ENCODE data around the gene RNF130.

The RNF130 gene

DNA sequence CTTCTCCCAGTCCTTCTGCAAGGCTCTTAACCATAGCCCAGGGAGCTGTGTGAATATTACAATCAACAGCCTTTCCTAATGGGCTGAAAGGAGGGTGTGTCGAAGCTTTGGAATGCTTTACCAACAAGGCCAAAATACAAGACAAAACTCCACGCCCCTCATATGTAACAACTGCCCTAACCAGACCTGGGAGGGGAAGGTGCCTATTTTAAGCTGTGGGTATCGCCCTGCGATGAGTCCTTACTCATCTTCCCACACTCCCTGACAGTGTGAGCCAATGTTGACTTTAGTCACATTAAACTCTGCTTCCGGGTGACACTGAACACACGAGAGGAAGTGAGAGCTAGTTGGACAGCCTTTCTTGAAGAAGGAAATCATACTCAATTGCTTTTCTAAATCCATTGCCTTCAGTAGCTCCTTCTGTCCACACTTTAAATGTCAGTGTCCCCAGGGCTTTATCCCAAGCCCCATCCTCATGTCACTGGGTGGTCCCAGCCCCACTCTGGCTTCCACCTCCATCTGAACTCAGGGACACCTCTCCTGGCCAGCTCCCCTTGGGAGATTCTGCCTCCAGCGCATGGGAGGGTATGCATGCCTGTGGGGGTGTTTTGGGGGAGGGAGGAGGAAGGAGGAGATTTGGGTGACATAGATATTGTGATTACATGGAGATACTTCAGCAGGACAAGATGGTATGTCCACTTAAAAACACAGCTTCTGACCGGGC, 157.4 kb downstream of the RNF130 start:
- H3K4me3 Mint-ChIP-seq, result no peak overlapping the region
- peaks cover 2% of the 10 kb centered on the region for H3K36me3 Mint-ChIP-seq (ENCODE audit: insufficient read depth)
- ATAC-seq (replicated peaks; ENCODE audit: extremely low read depth, poor library complexity, severe bottlenecking) (no peak), DNase-seq (ENCODE audit: low spot score in 2 of 2) (no peak)
- peaks cover 6% of the 10 kb centered on the region for H3K4me1 Mint-ChIP-seq
- H3K9me3 Mint-ChIP-seq, result no peaks in the 10 kb centered on the region
- no peak overlapping the region for H3K27ac Mint-ChIP-seq (ENCODE audit: low read depth)
- peaks cover 10% of the 10 kb centered on the region for H3K27me3 Mint-ChIP-seq

DNA sequence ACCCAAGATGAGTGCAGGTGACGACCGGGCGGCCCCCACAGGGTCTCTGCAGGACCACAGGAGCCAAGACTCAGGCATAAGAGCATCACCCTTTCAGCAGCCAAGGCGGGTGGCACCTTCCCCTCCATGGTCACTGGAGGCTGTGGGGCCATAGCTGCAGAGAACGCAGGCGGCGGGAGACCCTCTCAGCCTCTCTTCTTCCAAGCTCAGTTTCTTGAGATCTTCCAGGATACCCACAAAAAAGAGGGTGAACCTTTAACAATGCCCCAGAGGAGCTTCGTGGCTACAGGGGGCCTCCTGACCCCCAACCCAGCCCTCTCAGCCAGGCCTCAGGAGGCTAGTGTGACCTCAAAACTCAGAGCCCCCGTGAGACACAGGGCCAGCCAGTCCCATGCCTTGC, 158.1 kb downstream of the RNF130 start:
- Mint-ChIP-seq H3K4me1 (peaks cover 6% of the 10 kb centered on the region), H3K27me3 (peaks cover 10% of the 10 kb centered on the region)

DNA sequence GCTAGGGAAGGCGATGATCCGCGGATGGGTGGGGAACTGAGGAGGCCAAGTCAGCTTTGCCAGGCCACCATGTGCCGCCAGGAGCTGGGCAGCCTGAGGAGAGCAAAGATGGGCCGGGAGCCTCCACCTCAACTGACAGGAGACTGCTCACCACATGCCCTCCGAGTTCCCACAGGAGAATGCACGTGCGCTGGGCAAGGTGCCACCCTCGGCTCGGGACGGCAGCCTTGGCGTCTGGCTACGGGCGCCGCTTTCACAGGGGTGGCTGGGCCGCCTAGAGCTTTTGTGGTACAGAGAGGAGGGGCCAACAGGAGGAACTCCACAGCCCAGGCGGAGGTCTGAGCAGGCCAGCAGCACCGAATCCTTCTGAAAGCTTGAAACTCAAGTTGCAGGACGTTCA, 158.6 kb downstream of the RNF130 start:
- Mint-ChIP-seq H3K9me3 (no peaks in the 10 kb centered on the region), H3K4me3 (no peak overlapping the region), H3K27me3 (peaks cover 10% of the 10 kb centered on the region), H3K27ac (ENCODE audit: low read depth) (no peak overlapping the region), H3K36me3 (ENCODE audit: insufficient read depth) (peaks cover 2% of the 10 kb centered on the region), H3K4me1 (peaks cover 6% of the 10 kb centered on the region)
- ATAC-seq (replicated peaks; ENCODE audit: extremely low read depth, poor library complexity, severe bottlenecking) (no peak), DNase-seq (ENCODE audit: low spot score in 2 of 2) (no peak)

More for the DNA sequence above, 158.1 kb downstream of the RNF130 start:
- ATAC-seq (replicated peaks; ENCODE audit: extremely low read depth, poor library complexity, severe bottlenecking) (no peak), DNase-seq (ENCODE audit: low spot score in 2 of 2) (no peak)
- no peak overlapping the region for H3K4me3 Mint-ChIP-seq
- H3K36me3 Mint-ChIP-seq (ENCODE audit: insufficient read depth), result peaks cover 2% of the 10 kb centered on the region
- no peak overlapping the region for H3K27ac Mint-ChIP-seq (ENCODE audit: low read depth)
- H3K9me3 Mint-ChIP-seq, result no peaks in the 10 kb centered on the region

DNA sequence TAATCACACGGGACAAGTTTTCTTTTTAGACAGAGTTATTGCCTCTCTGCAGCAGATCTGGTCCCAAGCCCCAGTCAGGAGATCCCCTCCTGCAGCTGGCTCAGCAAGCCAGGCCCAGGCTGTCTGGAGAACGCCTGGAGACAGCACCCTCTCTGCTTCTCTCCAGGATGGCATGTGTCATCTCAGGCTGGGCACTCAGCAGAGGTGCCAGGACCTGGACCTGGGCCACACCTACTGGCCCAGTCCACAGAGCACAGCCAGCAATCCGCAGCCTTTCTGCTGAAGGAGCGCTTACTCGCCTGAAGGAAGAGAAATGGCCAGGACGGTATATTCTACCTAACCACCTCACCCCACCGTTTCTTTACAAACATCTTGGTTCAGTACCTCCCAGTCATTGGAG, 159.2 kb downstream of the RNF130 start:
- DNase-seq (ENCODE audit: low spot score in 2 of 2) (no peak), ATAC-seq (replicated peaks; ENCODE audit: extremely low read depth, poor library complexity, severe bottlenecking) (no peak)
- peaks cover 10% of the 10 kb centered on the region for H3K27me3 Mint-ChIP-seq
- no peak overlapping the region for H3K4me3 Mint-ChIP-seq
- peaks cover 2% of the 10 kb centered on the region for H3K36me3 Mint-ChIP-seq (ENCODE audit: insufficient read depth)
- H3K27ac Mint-ChIP-seq (ENCODE audit: low read depth), result no peak overlapping the region
- H3K4me1 Mint-ChIP-seq, result peaks cover 6% of the 10 kb centered on the region
- H3K9me3 Mint-ChIP-seq, result no peaks in the 10 kb centered on the region

DNA sequence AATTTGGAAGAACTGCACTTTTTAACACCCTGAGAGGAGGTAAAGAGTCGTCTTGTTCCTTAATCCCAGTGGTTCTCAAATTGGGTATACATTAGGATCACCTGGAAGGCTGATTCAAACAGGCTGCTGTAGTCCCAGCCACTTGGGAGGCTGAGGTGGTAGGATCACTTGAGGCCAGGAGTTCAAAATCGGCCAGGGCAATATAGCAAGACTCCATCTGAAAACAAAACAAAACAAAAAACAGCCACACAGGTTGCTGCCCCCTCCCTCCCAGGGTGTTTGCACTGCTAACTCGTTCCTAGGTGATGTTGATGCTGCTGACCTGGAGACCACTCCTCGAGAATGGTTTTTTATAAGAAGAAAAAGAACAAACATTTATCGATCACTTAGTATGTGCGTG, 162.3 kb downstream of the RNF130 start:
- DNase-seq (ENCODE audit: low spot score in 2 of 2) (no peak), ATAC-seq (replicated peaks; ENCODE audit: extremely low read depth, poor library complexity, severe bottlenecking) (no peak)
- Mint-ChIP-seq H3K27me3 (no peaks in the 10 kb centered on the region), H3K27ac (ENCODE audit: low read depth) (no peak overlapping the region), H3K4me1 (peaks cover 7% of the 10 kb centered on the region), H3K4me3 (peak overlapping the region; percentile 36), H3K36me3 (ENCODE audit: insufficient read depth) (peaks cover 6% of the 10 kb centered on the region), H3K9me3 (no peaks in the 10 kb centered on the region)

DNA sequence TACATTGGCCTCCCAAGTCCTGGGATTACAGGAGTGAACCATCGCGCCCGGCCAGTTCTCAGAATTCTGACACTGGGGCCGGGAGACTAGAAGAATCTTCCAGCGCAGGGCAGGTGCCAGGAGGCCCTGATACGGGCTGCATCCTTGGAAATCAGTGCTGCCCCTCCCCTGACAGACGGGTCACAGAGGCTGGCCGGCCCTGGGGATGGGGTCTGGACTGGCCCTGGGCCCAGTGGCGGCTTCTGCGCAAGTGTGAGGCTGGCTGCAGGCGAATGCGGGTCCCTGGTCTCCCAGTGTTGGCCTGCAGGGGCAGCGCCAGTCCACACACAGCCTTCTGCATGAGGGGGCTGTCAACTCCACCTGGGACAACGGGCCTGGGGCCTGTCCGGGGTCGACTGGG, 163.0 kb downstream of the RNF130 start:
- Mint-ChIP-seq H3K9me3 (no peaks in the 10 kb centered on the region), H3K4me1 (peaks cover 7% of the 10 kb centered on the region), H3K27me3 (no peaks in the 10 kb centered on the region), H3K36me3 (ENCODE audit: insufficient read depth) (peaks cover 8% of the 10 kb centered on the region), H3K4me3 (peak overlapping the region; percentile 72), H3K27ac (ENCODE audit: low read depth) (no peak overlapping the region)
- DNase-seq (ENCODE audit: low spot score in 2 of 2) (no peak), ATAC-seq (replicated peaks; ENCODE audit: extremely low read depth, poor library complexity, severe bottlenecking) (no peak)

DNA sequence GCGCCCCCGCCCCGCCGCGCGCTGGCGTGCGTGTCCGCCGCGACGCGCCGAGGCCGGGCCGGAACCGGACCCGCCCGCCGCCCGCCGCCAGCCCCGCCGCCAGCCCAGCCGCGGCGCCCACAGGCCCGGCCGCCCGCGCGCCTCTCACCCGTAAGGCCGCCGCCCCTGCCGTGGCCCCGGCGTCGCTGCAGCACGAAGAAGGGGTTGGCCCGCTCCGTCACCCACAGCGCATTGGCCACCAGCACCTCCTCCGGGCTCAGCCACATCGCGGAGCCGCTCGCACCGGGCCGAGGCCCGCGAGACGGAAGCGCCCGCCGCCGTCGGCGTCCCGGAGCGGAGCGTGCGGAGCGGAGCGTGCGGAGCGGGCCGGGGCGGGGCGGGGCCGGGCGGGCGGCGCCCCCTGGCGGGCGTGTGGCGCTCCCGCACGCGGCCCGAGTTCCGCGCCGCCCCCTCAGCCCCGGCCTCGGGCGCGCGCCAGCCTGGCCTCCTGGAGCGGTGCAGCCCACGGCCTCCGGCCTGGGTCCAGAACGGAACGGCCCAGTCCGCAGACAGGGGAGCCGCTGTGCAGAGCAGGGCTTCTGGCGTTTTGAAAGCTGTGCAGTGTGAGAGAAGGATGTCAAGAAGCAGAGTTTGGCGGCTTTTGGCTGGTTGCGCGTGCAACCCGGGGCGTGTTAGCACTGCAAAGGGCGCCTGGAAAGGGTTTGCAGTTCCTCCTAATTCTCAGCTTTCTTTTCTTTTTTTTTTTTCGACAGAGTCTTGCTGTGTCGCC, 163.8 kb downstream of the RNF130 start, which contains the start of gene TBC1D9B:
Gene TBC1D9B (minus strand): TSS at position 342 of the 769 bp plus-strand sequence. CDS start 76 bp downstream, at position 266.
- Mint-ChIP-seq H3K36me3 (ENCODE audit: insufficient read depth) (peaks cover 11% of the 10 kb centered on the region), H3K27ac (ENCODE audit: low read depth) (peak within 1 kb of the TSS; percentile 69), H3K4me1 (peaks cover 9% of the 10 kb centered on the region), H3K27me3 (no peaks in the 10 kb centered on the region), H3K9me3 (no peaks in the 10 kb centered on the region), H3K4me3 (peak within 1 kb of the TSS; percentile 82)
- DNase-seq (ENCODE audit: low spot score in 2 of 2) (peak; percentile 44 to 51), ATAC-seq (replicated peaks; ENCODE audit: extremely low read depth, poor library complexity, severe bottlenecking) (peak; percentile 89)

DNA sequence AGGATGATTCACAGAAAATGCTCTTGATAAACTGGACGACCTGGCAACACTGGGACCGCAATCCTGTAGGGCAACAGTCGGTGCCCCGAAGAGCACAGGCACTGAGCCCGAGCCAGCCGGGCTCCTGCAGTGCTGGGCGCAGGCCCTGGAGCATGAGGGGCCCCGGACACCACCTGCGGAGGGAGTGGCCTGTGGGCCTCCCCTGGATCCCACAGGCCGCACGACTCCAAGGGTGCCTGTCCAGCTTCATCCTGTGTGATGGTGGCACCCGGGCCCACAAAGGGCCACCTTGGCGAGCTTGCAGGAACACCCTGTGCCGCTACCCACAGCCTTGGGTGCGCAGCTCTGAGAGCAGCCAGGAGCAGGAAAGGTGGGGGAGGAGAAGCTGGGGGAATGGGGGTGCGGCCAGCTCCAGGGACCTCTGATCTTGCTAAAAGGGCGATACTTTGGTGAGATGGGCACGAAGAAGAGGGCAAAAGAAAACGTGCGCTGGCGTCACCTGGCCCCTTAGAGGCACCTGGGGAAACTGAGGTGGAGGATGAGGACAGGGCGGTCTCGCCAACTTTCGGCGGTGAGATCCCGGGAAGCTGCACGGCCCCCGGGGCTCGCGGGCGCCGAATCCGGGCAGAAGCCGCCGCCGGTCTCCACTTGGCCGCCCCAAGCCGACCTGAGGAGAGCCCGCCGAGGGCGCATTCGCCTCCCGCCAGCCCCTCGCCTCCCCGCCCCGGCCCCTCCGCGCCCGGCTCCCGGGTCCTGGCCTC, 164.6 kb downstream of the RNF130 start:
- Mint-ChIP-seq H3K27ac (ENCODE audit: low read depth) (peak overlapping the region; percentile 69), H3K9me3 (no peaks in the 10 kb centered on the region), H3K36me3 (ENCODE audit: insufficient read depth) (peaks cover 12% of the 10 kb centered on the region), H3K27me3 (no peaks in the 10 kb centered on the region), H3K4me1 (peaks cover 14% of the 10 kb centered on the region), H3K4me3 (peak overlapping the region; percentile 82)
- no peak for DNase-seq (ENCODE audit: low spot score in 2 of 2)
- peak; percentile 11 for ATAC-seq (replicated peaks; ENCODE audit: extremely low read depth, poor library complexity, severe bottlenecking)

DNA sequence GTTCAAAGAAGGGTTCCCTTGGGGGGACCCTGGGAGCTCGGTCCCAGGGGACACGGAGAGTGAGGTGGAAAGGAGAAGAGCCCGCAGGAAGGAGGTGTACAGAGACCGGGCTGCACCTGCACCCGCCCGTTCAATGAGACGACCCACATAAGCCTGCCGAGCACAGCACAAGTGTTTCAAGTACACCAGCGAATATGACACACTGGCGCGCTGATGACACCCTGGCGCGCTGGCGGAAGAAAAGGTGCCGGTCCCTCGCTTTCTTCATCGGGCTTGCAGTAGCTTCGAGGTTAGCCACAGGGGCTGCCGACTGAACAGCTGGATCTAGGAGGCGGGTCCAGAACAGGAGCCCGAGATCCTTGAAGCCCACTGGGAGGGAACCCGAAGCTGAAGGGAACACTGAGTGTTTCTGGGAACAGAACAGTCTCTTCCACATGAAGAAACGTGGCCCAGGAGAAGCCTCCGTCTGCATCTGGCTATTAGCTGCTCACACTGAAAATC, 165.2 kb downstream of the RNF130 start:
- Mint-ChIP-seq H3K27me3 (no peaks in the 10 kb centered on the region), H3K27ac (ENCODE audit: low read depth) (peak overlapping the region; percentile 56), H3K9me3 (no peaks in the 10 kb centered on the region), H3K36me3 (ENCODE audit: insufficient read depth) (peaks cover 14% of the 10 kb centered on the region), H3K4me1 (peaks cover 17% of the 10 kb centered on the region), H3K4me3 (peak overlapping the region; percentile 82)
- no peak for ATAC-seq (replicated peaks; ENCODE audit: extremely low read depth, poor library complexity, severe bottlenecking)
- DNase-seq (ENCODE audit: low spot score in 2 of 2), result no peak

DNA sequence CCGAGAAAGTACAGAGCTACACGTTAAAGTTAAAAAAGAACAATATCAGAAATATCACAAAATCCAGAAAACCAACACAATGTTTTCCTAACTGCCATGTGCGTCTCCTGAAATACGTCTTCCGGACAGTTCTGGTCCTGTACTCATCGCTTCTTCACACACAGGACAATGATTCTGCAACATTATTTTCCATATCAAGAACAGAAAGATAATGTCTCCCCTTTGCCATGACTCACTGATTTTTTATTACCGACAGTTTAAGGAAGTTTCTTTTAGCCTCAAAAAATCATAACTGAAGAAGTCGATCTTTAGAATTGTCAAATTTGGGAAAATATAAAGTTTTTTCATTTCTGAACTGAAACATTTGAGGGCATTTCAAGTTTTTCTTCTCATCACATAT, 166.4 kb downstream of the RNF130 start:
- Mint-ChIP-seq H3K36me3 (ENCODE audit: insufficient read depth) (peaks cover 16% of the 10 kb centered on the region), H3K9me3 (no peaks in the 10 kb centered on the region), H3K4me1 (peaks cover 17% of the 10 kb centered on the region), H3K27me3 (no peaks in the 10 kb centered on the region), H3K4me3 (no peak overlapping the region), H3K27ac (ENCODE audit: low read depth) (no peak overlapping the region)
- DNase-seq (ENCODE audit: low spot score in 2 of 2) (no peak), ATAC-seq (replicated peaks; ENCODE audit: extremely low read depth, poor library complexity, severe bottlenecking) (no peak)

Measured in central memory CD8-positive, alpha-beta T cell (primary cell).